Activated T-helper 1 cell treated with anti-CD3 and anti-CD28 coated beads, Interleukin-12 subunit alpha, Interleukin-12 subunit beta, Interleukin-2, Interleukin-4 antibody, amounts not matched to agents 30 ng/mL and 10 ng/mL and 1 ng/mL, durations not matched to agents 14 hours and 24 hours and 36 hours (primary cell): ENCODE measurements around the gene AK2. TPM values are rescaled to one million over a fixed set of nuclear protein-coding genes. Genes with fewer than 3 reads are reported as not detected.
A peak's percentile ranks its signal among the peaks of the same experiment; 100 is the strongest.
"Not testable (repeated sequence)": the region's sequence is repeated elsewhere in the genome, so short reads cannot be mapped to it uniquely, and the experiment has no call there.

Experiments
- DNase-seq: peaks from one replicate; pipeline ENCODE4 v3.0.0; 2021; ENCODE audit warnings: low spot score
- H3K27ac Mint-ChIP-seq: one replicate; pipeline ENCODE4 v1.8.0; 2021; ENCODE audit warnings: mild to moderate bottlenecking, mixed read lengths
- H3K27me3 Mint-ChIP-seq: one replicate; pipeline ENCODE4 v1.8.0; 2022; ENCODE audit warnings: mild to moderate bottlenecking, moderate library complexity, mixed read lengths; ENCODE audit not compliant: insufficient read depth
- H3K36me3 Mint-ChIP-seq: one replicate; pipeline ENCODE4 v1.8.0; 2021; ENCODE audit warnings: low read depth, mixed read lengths
- H3K4me1 Mint-ChIP-seq: one replicate; pipeline ENCODE4 v1.8.0; 2021; ENCODE audit warnings: low read depth, mixed read lengths
- H3K4me3 Mint-ChIP-seq: one replicate; pipeline ENCODE4 v1.8.0; 2021; ENCODE audit warnings: mild to moderate bottlenecking, moderate library complexity, mixed read lengths
- H3K9me3 Mint-ChIP-seq: one replicate; pipeline ENCODE4 v1.8.0; 2021; ENCODE audit warnings: mixed read lengths
- intact Hi-C: fragments of 100-400 bp; cut with micrococcal nuclease; formaldehyde crosslinking; loops from one replicate; pipeline ENCODE4 v1.15.1; 2024
- total RNA-seq: library from RNA; stranded (reverse); gene quantifications from 2 replicates; pipeline ENCODE4 v1.2.3, GENCODE V29; 2022

Gene AK2
- total RNA-seq, 1 donor from 2014 or later, result 400 TPM

GRCh38 chr1:33068108-33068507, 31.4 kb upstream of the AK2 start:
- H3K4me3 Mint-ChIP-seq, H3K4me1 Mint-ChIP-seq, intact Hi-C loops, H3K36me3 Mint-ChIP-seq, H3K27ac Mint-ChIP-seq, DNase-seq: not testable (repeated sequence)
- H3K27me3 Mint-ChIP-seq, result peaks cover 30% of the 10 kb centered on the region
- peaks cover 49% of the 10 kb centered on the region for H3K9me3 Mint-ChIP-seq

- intact Hi-C loops, H3K4me1 Mint-ChIP-seq, H3K36me3 Mint-ChIP-seq, H3K27ac Mint-ChIP-seq, H3K4me3 Mint-ChIP-seq, DNase-seq: not testable (repeated sequence)
- peaks cover 30% of the 10 kb centered on the region for H3K27me3 Mint-ChIP-seq
- peaks cover 63% of the 10 kb centered on the region for H3K9me3 Mint-ChIP-seq
These were observed 29.8 kb upstream of the AK2 start for GRCh38 chr1:33066477-33066876.

GRCh38 chr1:33065301-33065700, 28.6 kb upstream of the AK2 start:
- Mint-ChIP-seq H3K4me3 (no peak overlapping the region), H3K9me3 (peaks cover 63% of the 10 kb centered on the region), H3K27me3 (peaks cover 28% of the 10 kb centered on the region), H3K4me1 (no peaks in the 10 kb centered on the region), H3K36me3 (peaks cover 9% of the 10 kb centered on the region), H3K27ac (no peak overlapping the region)
- intact Hi-C loops, result no loop called here
- no peak for DNase-seq

GRCh38 chr1:33064284-33064683, 27.6 kb upstream of the AK2 start:
- H3K9me3 Mint-ChIP-seq, result peaks cover 63% of the 10 kb centered on the region
- intact Hi-C loops, H3K27ac Mint-ChIP-seq, H3K36me3 Mint-ChIP-seq, H3K4me3 Mint-ChIP-seq, DNase-seq, H3K4me1 Mint-ChIP-seq: not testable (repeated sequence)
- H3K27me3 Mint-ChIP-seq, result peaks cover 19% of the 10 kb centered on the region

- Mint-ChIP-seq H3K4me1 (no peaks in the 10 kb centered on the region), H3K4me3 (no peak overlapping the region), H3K9me3 (peaks cover 54% of the 10 kb centered on the region), H3K27ac (no peak overlapping the region), H3K36me3 (peaks cover 7% of the 10 kb centered on the region), H3K27me3 (peaks cover 14% of the 10 kb centered on the region)
- intact Hi-C loops, result no loop called here
- DNase-seq, result no peak
These were observed 25.2 kb upstream of the AK2 start for GRCh38 chr1:33061834-33062233.

- Mint-ChIP-seq H3K4me1 (peaks cover 2% of the 10 kb centered on the region), H3K27me3 (peaks cover 9% of the 10 kb centered on the region), H3K27ac (no peak overlapping the region), H3K36me3 (peaks cover 7% of the 10 kb centered on the region), H3K9me3 (peaks cover 42% of the 10 kb centered on the region), H3K4me3 (no peak overlapping the region)
- no peak for DNase-seq
- intact Hi-C loops, result no loop called here
These were observed 23.9 kb upstream of the AK2 start for GRCh38 chr1:33060579-33061083.

- Mint-ChIP-seq H3K27me3 (peaks cover 3% of the 10 kb centered on the region), H3K36me3 (peaks cover 2% of the 10 kb centered on the region)
These were observed 20.4 kb upstream of the AK2 start for GRCh38 chr1:33057095-33057494.

GRCh38 chr1:33056426-33056825, 19.7 kb upstream of the AK2 start:
- H3K9me3 Mint-ChIP-seq, result peaks cover 5% of the 10 kb centered on the region
- H3K27ac Mint-ChIP-seq, result no peak overlapping the region
- peaks cover 3% of the 10 kb centered on the region for H3K27me3 Mint-ChIP-seq
- H3K4me3 Mint-ChIP-seq, result no peak overlapping the region
- no peak for DNase-seq
- intact Hi-C loops, result no loop called here
- peaks cover 2% of the 10 kb centered on the region for H3K36me3 Mint-ChIP-seq
- peaks cover 9% of the 10 kb centered on the region for H3K4me1 Mint-ChIP-seq

More at GRCh38 chr1:33057095-33057494, 20.4 kb upstream of the AK2 start:
- H3K27ac Mint-ChIP-seq, result no peak overlapping the region
- no peak overlapping the region for H3K4me3 Mint-ChIP-seq
- DNase-seq, result no peak
- peaks cover 9% of the 10 kb centered on the region for H3K4me1 Mint-ChIP-seq
- intact Hi-C loops, result no loop called here
- H3K9me3 Mint-ChIP-seq, result peaks cover 10% of the 10 kb centered on the region

GRCh38 chr1:33055210-33056008, 18.7 kb upstream of the AK2 start:
- Mint-ChIP-seq H3K27ac (no peak overlapping the region), H3K9me3 (peaks cover 5% of the 10 kb centered on the region), H3K4me1 (peaks cover 14% of the 10 kb centered on the region), H3K36me3 (peaks cover 4% of the 10 kb centered on the region), H3K4me3 (no peak overlapping the region), H3K27me3 (peaks cover 5% of the 10 kb centered on the region)
- DNase-seq, result peak; percentile 12
- intact Hi-C loops, result loop anchor here (1.0 kb wide), 2 partner anchors 31 to 122 kb away; no protein-coding TSS in a partner anchor

GRCh38 chr1:33050221-33051076, 13.8 kb upstream of the AK2 start:
- Mint-ChIP-seq H3K27me3 (peaks cover 11% of the 10 kb centered on the region), H3K36me3 (peaks cover 2% of the 10 kb centered on the region), H3K27ac (peak overlapping the region; percentile 18), H3K9me3 (no peaks in the 10 kb centered on the region), H3K4me1 (peaks cover 34% of the 10 kb centered on the region), H3K4me3 (no peak overlapping the region)
- intact Hi-C loops, result no loop called here
- DNase-seq, result no peak

GRCh38 chr1:33049371-33049770, 12.7 kb upstream of the AK2 start:
- Mint-ChIP-seq H3K27me3 (peaks cover 12% of the 10 kb centered on the region), H3K36me3 (peaks cover 2% of the 10 kb centered on the region), H3K9me3 (no peaks in the 10 kb centered on the region)

GRCh38 chr1:33048426-33048825, 11.7 kb upstream of the AK2 start:
- Mint-ChIP-seq H3K27ac (no peak overlapping the region), H3K4me1 (peaks cover 28% of the 10 kb centered on the region), H3K9me3 (no peaks in the 10 kb centered on the region), H3K4me3 (no peak overlapping the region), H3K27me3 (peaks cover 12% of the 10 kb centered on the region), H3K36me3 (peaks cover 2% of the 10 kb centered on the region)
- no peak for DNase-seq
- intact Hi-C loops, result no loop called here

More at GRCh38 chr1:33049371-33049770, 12.7 kb upstream of the AK2 start:
- Mint-ChIP-seq H3K4me1 (peaks cover 28% of the 10 kb centered on the region), H3K27ac (no peak overlapping the region), H3K4me3 (no peak overlapping the region)
- no peak for DNase-seq
- intact Hi-C loops, result no loop called here

GRCh38 chr1:33047839-33048305, 11.2 kb upstream of the AK2 start:
- Mint-ChIP-seq H3K27ac (no peak overlapping the region), H3K36me3 (peaks cover 2% of the 10 kb centered on the region), H3K4me1 (peaks cover 28% of the 10 kb centered on the region), H3K27me3 (peaks cover 12% of the 10 kb centered on the region), H3K9me3 (no peaks in the 10 kb centered on the region), H3K4me3 (no peak overlapping the region)
- intact Hi-C loops, result no loop called here
- DNase-seq, result no peak
